H9 (cell line): Measurements from ENCODE around the gene ASTN2. TPM values are rescaled to one million over a fixed set of nuclear protein-coding genes. Genes with fewer than 3 reads are reported as not detected.

Experiments
- DNase-seq: peaks from one replicate; pipeline ENCODE4 v3.0.0-alpha.2; 2017
- H2AFZ ChIP-seq: one replicate; pipeline ENCODE4 v1.6.1; 2013; ENCODE audit warnings: mild to moderate bottlenecking, low read length, control low read depth, moderate library complexity
- H2AK5ac ChIP-seq: 2 replicates; pipeline ENCODE4 v1.6.1; 2013; ENCODE audit warnings: low read length, control low read depth, mixed read lengths; ENCODE audit not compliant: insufficient read length
- H2BK120ac ChIP-seq: one replicate; pipeline ENCODE4 v1.6.1; 2013; ENCODE audit warnings: low read depth, mild to moderate bottlenecking, low read length, control low read depth, inconsistent platforms; ENCODE audit not compliant: poor library complexity, severe bottlenecking
- H2BK12ac ChIP-seq: 2 replicates; pipeline ENCODE4 v1.6.1; 2013; ENCODE audit warnings: low read length, control low read depth, mixed read lengths, low read depth; ENCODE audit not compliant: insufficient read length
- H2BK15ac ChIP-seq: 2 replicates; pipeline ENCODE4 v1.6.1; 2013; ENCODE audit warnings: low read depth, low read length, control low read depth
- H2BK20ac ChIP-seq: one replicate; pipeline ENCODE4 v1.6.1; 2013; ENCODE audit warnings: low read depth, mild to moderate bottlenecking, low read length, control low read depth, inconsistent platforms; ENCODE audit not compliant: poor library complexity, severe bottlenecking
- H2BK5ac ChIP-seq: 2 replicates; pipeline ENCODE4 v1.6.1; 2013; ENCODE audit warnings: low read length, control low read depth, mixed read lengths; ENCODE audit not compliant: insufficient read length
- H3K14ac ChIP-seq: 2 replicates; pipeline ENCODE4 v1.6.1; 2013; ENCODE audit warnings: low read length, control low read depth; ENCODE audit not compliant: insufficient read depth
- H3K18ac ChIP-seq: 2 replicates; pipeline ENCODE4 v1.6.1; 2013; ENCODE audit warnings: low read depth, mild to moderate bottlenecking, mixed read lengths, low read length, control low read depth; ENCODE audit not compliant: insufficient read length
- H3K23ac ChIP-seq: 2 replicates; pipeline ENCODE4 v1.6.1; 2013; ENCODE audit warnings: low read length, control low read depth, mixed read lengths, low read depth; ENCODE audit not compliant: insufficient read length
- H3K23me2 ChIP-seq: 2 replicates; pipeline ENCODE4 v1.6.1; 2013; ENCODE audit warnings: low read depth, mild to moderate bottlenecking, mixed read lengths, low read length, control low read depth; ENCODE audit not compliant: insufficient read length, poor library complexity, severe bottlenecking
- H3K27ac ChIP-seq: 2 replicates; pipeline ENCODE4 v1.5.1; 2013; ENCODE audit warnings: low read length, control low read depth, mixed read lengths, low read depth; ENCODE audit not compliant: insufficient read length
- H3K27me3 ChIP-seq: 2 replicates; pipeline ENCODE4 v1.6.1; 2013; ENCODE audit warnings: low read length, control low read depth, inconsistent platforms; ENCODE audit not compliant: insufficient read depth
- H3K4ac ChIP-seq: 2 replicates; pipeline ENCODE4 v1.6.1; 2013; ENCODE audit warnings: low read depth, mild to moderate bottlenecking, control low read depth, inconsistent platforms, low read length, moderate library complexity
- H3K4me1 ChIP-seq: 2 replicates; pipeline ENCODE4 v1.6.1; 2013; ENCODE audit warnings: low read length, control low read depth, inconsistent platforms; ENCODE audit not compliant: insufficient read depth
- H3K4me2 ChIP-seq: 2 replicates; pipeline ENCODE4 v1.6.1; 2013; ENCODE audit warnings: low read length, control low read depth, mixed read lengths; ENCODE audit not compliant: insufficient read length, insufficient read depth
- H3K56ac ChIP-seq: 2 replicates; pipeline ENCODE4 v1.6.1; 2013; ENCODE audit warnings: low read depth, mild to moderate bottlenecking, mixed read lengths, low read length, control low read depth; ENCODE audit not compliant: insufficient read length
- H3K79me1 ChIP-seq: 2 replicates; pipeline ENCODE4 v1.6.1; 2013; ENCODE audit warnings: low read depth, mild to moderate bottlenecking, moderate library complexity, low read length, control low read depth, inconsistent platforms; ENCODE audit not compliant: insufficient read depth, poor library complexity, severe bottlenecking
- H3K79me2 ChIP-seq: 2 replicates; pipeline ENCODE4 v1.6.1; 2013; ENCODE audit warnings: low read length, control low read depth, inconsistent platforms; ENCODE audit not compliant: insufficient read depth
- H3K9ac ChIP-seq: 2 replicates; pipeline ENCODE4 v1.6.1; 2013; ENCODE audit warnings: low read length, control low read depth, mixed read lengths; ENCODE audit not compliant: insufficient read length; ENCODE audit errors: extremely low read depth
- H3K9me3 ChIP-seq: one replicate; pipeline ENCODE4 v1.6.1; 2013; ENCODE audit warnings: low read depth, low read length, inconsistent platforms; ENCODE audit not compliant: control insufficient read depth
- H3T11ph ChIP-seq: one replicate; pipeline ENCODE4 v1.6.1; 2013; ENCODE audit warnings: mild to moderate bottlenecking, low read length, control low read depth, inconsistent platforms
- H4K20me1 ChIP-seq: one replicate; pipeline ENCODE4 v1.6.1; 2013; ENCODE audit not compliant: control insufficient read depth, insufficient read length, insufficient read depth
- H4K5ac ChIP-seq: 2 replicates; pipeline ENCODE4 v1.6.1; 2013; ENCODE audit warnings: low read depth, mild to moderate bottlenecking, mixed read lengths, low read length, control low read depth; ENCODE audit not compliant: insufficient read length
- H4K8ac ChIP-seq: replicated peaks from 2 replicates; pipeline ENCODE4 v1.6.1; 2013; ENCODE audit warnings: low read length, control low read depth, mixed read lengths, low read depth; ENCODE audit not compliant: insufficient read length
- H4K91ac ChIP-seq: 2 replicates; pipeline ENCODE4 v1.6.1; 2013; ENCODE audit warnings: low read depth, mild to moderate bottlenecking, moderate library complexity, mixed read lengths, low read length, control low read depth; ENCODE audit not compliant: insufficient read length
- H3K27ac Mint-ChIP-seq, 3 experiments: 2 replicates in 2 of 3; 3 replicates in 1 of 3; pipeline ENCODE4 v1.8.0; 2020 to 2021; ENCODE audit warnings: mixed read lengths in 3 of 3, mild to moderate bottlenecking in 1 of 3, moderate library complexity in 1 of 3
- H3K27me3 Mint-ChIP-seq: 2 replicates; pipeline ENCODE4 v1.8.0; 2021; ENCODE audit warnings: low read depth, mild to moderate bottlenecking, moderate library complexity, mixed read lengths
- H3K36me3 Mint-ChIP-seq, 3 experiments: 2 replicates in 2 of 3; 3 replicates in 1 of 3; pipeline ENCODE4 v1.8.0; 2020 to 2021; ENCODE audit warnings: low read depth in 3 of 3, mixed read lengths in 3 of 3; ENCODE audit not compliant: insufficient read depth in 1 of 3
- H3K4me1 Mint-ChIP-seq, 2 experiments: 2 replicates each; pipeline ENCODE4 v1.8.0; 2020; ENCODE audit warnings: mixed read lengths in 2 of 2
- H3K4me3 Mint-ChIP-seq, 2 experiments: 2 replicates in 1 of 2; 3 replicates in 1 of 2; pipeline ENCODE4 v1.8.0; 2020 to 2021; ENCODE audit warnings: mild to moderate bottlenecking in 2 of 2, mixed read lengths in 2 of 2, moderate library complexity in 1 of 2
- H3K9me3 Mint-ChIP-seq, 2 experiments: 2 replicates in 1 of 2; 3 replicates in 1 of 2; pipeline ENCODE4 v1.8.0; 2020; ENCODE audit warnings: mild to moderate bottlenecking in 2 of 2, mixed read lengths in 2 of 2, moderate library complexity in 1 of 2
- CTCF ChIP-seq: fragments of 200-600 bp; sonication (generic); conservative IDR thresholded peaks from 3 replicates; pipeline ENCODE4 v1.8.0; 2021; ENCODE audit warnings: antibody characterized with exemption, mild to moderate bottlenecking
- WGBS: extraction: QIAGEN DNeasy Blood & Tissue Kit; methylation state at CpG from one replicate; pipeline ENCODE4 v1.1.7; 2013; ENCODE audit warnings: missing lambda C conversion rate, low lambda C conversion rate, mixed read lengths; ENCODE audit not compliant: insufficient read length; ENCODE audit errors: extremely low coverage; 5-methylcytosine and 5-hydroxymethylcytosine counted together
- total RNA-seq: library from RNA; stranded (reverse); gene quantifications from 2 replicates; pipeline ENCODE4 v1.2.1, GENCODE V29; 2021

Gene ASTN2
- total RNA-seq, 1 experiment from 2014 or later: 9.7 TPM

- H3K36me3 Mint-ChIP-seq: no peaks in the 10 kb centered on the region; a peak in 1 of 7 replicates
- DNase-seq: no peak
These were observed 269.8 kb downstream of the ASTN2 start for GRCh38 chr9:117145081-117145480.

More at GRCh38 chr9:117145081-117145480, 269.8 kb downstream of the ASTN2 start:
- H3K23ac ChIP-seq: no peak overlapping the region
- no peak overlapping the region for H2AK5ac ChIP-seq
- no peak overlapping the region for H3K14ac ChIP-seq
- H3K4ac ChIP-seq: no peak overlapping the region
- no peak overlapping the region for H3K9ac ChIP-seq
- H3K27ac ChIP-seq: no peak overlapping the region
- no peak overlapping the region for H3K56ac ChIP-seq
- no peak overlapping the region for H2BK120ac ChIP-seq
- no peak overlapping the region for H2BK5ac ChIP-seq
- H2BK15ac ChIP-seq: no peak overlapping the region
- no peak for TF ChIP-seq CTCF
- H2AFZ ChIP-seq: no peak overlapping the region
- H4K8ac ChIP-seq: no peak overlapping the region
- no peaks in the 10 kb centered on the region for H3K9me3 Mint-ChIP-seq
- no peaks in the 10 kb centered on the region for H3K23me2 ChIP-seq
- no CpG with 5 or more reads among the region's 4 CpGs for WGBS
- H3K27me3 ChIP-seq: no peaks in the 10 kb centered on the region
- H3K79me1 ChIP-seq: no peaks in the 10 kb centered on the region
- no peak overlapping the region; a peak in 1 of 7 replicates for H3K27ac Mint-ChIP-seq
- H3K4me3 Mint-ChIP-seq: no peak overlapping the region
- H4K5ac ChIP-seq: no peak overlapping the region
- H3K9me3 ChIP-seq: no peaks in the 10 kb centered on the region
- H2BK20ac ChIP-seq: no peak overlapping the region
- H3K4me1 Mint-ChIP-seq: 0 out of 4 replicates have a peak, but pooled peaks cover 0 to 4% of the 10 kb centered on the region in 2 experiments
- H3T11ph ChIP-seq: no peak overlapping the region
- H3K18ac ChIP-seq: no peak overlapping the region
- no peaks in the 10 kb centered on the region for H4K20me1 ChIP-seq
- no peak overlapping the region for H3K4me2 ChIP-seq
- no peaks in the 10 kb centered on the region for H3K79me2 ChIP-seq
- no peaks in the 10 kb centered on the region for H3K4me1 ChIP-seq
- H4K91ac ChIP-seq: no peak overlapping the region
- no peak overlapping the region for H2BK12ac ChIP-seq
- H3K27me3 Mint-ChIP-seq: peaks cover 2% of the 10 kb centered on the region
